IPS-20b (cell line): Measurements from ENCODE around the gene DDX27.

Experiments
- H3K27ac ChIP-seq: one replicate; pipeline ENCODE4 v1.5.1; 2013; ENCODE audit warnings: low read length
- H3K27me3 ChIP-seq: 2 replicates; pipeline ENCODE4 v1.6.1; 2013; ENCODE audit warnings: mild to moderate bottlenecking, low read length, inconsistent platforms; ENCODE audit not compliant: insufficient read depth
- H3K36me3 ChIP-seq: 2 replicates; pipeline ENCODE4 v1.6.1; 2013; ENCODE audit warnings: low read depth, mild to moderate bottlenecking, inconsistent platforms, low read length, moderate library complexity; ENCODE audit not compliant: insufficient read depth
- H3K4me1 ChIP-seq: 2 replicates; pipeline ENCODE4 v1.6.1; 2013; ENCODE audit warnings: mild to moderate bottlenecking, control low read depth, inconsistent platforms, low read length, moderate library complexity; ENCODE audit not compliant: insufficient read depth
- H3K4me3 ChIP-seq: 2 replicates; pipeline ENCODE4 v1.5.1; 2013; ENCODE audit warnings: mild to moderate bottlenecking, low read length, inconsistent platforms
- H3K9ac ChIP-seq: 2 replicates; pipeline ENCODE4 v1.6.1; 2013; ENCODE audit warnings: low read depth, mild to moderate bottlenecking, inconsistent platforms, low read length, moderate library complexity
- H3K9me3 ChIP-seq: 2 replicates; pipeline ENCODE4 v1.6.1; 2013; ENCODE audit warnings: mild to moderate bottlenecking, low read depth, low read length, inconsistent platforms; ENCODE audit not compliant: insufficient read depth

DDX27 gene

DNA sequence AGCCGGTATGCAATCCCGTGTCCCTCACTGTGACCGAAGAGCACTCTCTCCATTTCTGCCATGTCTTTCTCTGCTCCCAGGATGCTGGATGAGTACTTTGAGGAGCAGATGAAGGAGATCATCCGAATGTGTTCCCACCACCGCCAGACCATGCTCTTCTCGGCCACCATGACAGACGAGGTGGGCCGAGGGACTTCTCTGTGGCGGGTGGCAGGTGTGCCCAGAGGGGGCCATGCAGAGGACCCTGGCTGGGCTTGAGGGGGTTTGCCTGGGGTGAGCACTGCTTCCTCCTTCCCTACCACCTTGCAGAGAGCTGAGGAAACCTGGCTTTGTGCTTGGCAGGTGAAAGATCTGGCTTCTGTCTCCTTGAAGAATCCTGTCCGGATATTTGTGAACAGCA lies 14.0 kb downstream of the DDX27 start:
- Histone ChIP-seq H3K27me3 (no peaks in the 10 kb centered on the region), H3K4me3 (no peak overlapping the region), H3K36me3 (peaks cover 93% of the 10 kb centered on the region), H3K9ac (no peak overlapping the region), H3K4me1 (no peaks in the 10 kb centered on the region), H3K27ac (no peak overlapping the region), H3K9me3 (no peaks in the 10 kb centered on the region)

DNA sequence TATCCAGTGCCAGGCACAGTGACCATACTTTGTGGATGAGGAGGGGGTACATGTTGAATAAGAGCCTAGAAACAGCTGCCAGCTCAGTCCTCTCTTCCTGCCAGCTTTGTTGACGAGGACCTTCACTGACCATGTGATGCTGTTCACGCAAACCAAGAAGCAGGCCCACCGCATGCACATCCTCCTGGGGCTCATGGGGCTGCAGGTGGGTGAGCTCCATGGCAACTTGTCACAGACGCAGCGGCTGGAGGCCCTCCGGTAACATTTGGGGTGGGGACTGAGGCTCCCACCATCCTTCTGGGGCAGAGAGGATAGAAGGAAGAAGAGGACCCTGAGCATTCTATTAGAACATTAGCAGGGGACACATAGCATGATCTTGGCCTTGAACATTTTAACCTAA lies 15.6 kb downstream of the DDX27 start:
- Histone ChIP-seq H3K9ac (no peak overlapping the region), H3K4me3 (no peak overlapping the region), H3K27me3 (no peaks in the 10 kb centered on the region), H3K36me3 (peaks cover 94% of the 10 kb centered on the region), H3K4me1 (no peaks in the 10 kb centered on the region), H3K9me3 (no peaks in the 10 kb centered on the region), H3K27ac (no peak overlapping the region)

- Histone ChIP-seq H3K4me1 (no peaks in the 10 kb centered on the region), H3K9ac (no peak overlapping the region), H3K9me3 (no peaks in the 10 kb centered on the region), H3K27ac (no peak overlapping the region), H3K36me3 (peaks cover 94% of the 10 kb centered on the region), H3K4me3 (no peak overlapping the region), H3K27me3 (no peaks in the 10 kb centered on the region)
These were observed 17.1 kb downstream of the DDX27 start for GRCh38 chr20:49236301-49236700.

DNA sequence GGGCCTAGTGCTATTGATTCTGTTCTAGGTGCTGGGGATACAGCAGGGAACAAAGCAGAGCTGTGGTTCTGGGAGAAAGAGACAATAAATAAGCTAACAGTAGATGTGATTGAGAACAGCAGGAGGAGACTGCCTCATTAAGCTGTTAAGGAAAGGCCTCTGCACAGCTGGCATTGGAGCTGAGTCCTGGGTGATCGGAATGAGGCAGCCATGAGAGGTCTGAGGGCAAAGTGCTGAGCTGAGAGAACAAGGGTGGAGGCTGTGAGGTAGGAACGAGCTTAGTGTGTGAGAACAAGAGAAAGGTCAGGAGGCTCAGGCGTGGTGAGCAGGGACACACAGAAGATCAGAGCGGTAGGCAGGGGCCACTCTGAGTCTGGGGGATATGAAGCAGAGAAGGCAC lies 18.3 kb downstream of the DDX27 start:
- H3K36me3 ChIP-seq: peaks cover 97% of the 10 kb centered on the region

GRCh38 chr20:49245921-49246740 lies 26.9 kb downstream of the DDX27 start:
- H3K9ac ChIP-seq: no peak overlapping the region

More for the DNA sequence above, 18.3 kb downstream of the DDX27 start:
- Histone ChIP-seq H3K4me3 (no peak overlapping the region), H3K9ac (no peak overlapping the region), H3K9me3 (no peaks in the 10 kb centered on the region), H3K27me3 (no peaks in the 10 kb centered on the region), H3K4me1 (no peaks in the 10 kb centered on the region), H3K27ac (no peak overlapping the region)

DNA sequence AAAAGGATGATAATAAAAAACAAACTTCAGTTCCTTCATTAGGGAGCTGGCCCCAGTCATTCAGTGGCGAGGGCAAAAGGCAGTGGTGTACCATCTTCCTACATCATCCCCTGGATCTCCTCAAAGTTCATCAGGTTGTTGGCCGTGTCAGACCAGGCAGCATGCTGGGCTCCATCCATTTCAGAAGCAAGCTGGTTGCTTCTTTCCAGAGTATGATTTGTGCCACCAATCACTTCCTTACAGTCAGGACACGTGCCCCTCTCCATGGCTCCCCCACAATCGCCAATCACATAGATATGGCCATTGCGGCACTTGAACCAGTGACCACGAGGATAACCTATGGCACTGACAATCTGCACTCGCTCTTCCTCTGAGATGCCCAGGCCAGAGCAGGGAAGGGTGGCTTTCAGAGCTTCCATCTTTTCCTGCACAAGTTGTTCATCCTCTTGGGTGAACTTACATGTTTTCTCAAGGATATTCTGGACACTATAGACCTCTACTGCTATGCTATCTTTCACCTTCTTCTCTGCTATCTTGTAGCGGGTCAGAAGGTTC lies 28.0 kb downstream of the DDX27 start:
- H3K27me3 ChIP-seq: no peaks in the 10 kb centered on the region
- H3K36me3 ChIP-seq: peaks cover 92% of the 10 kb centered on the region
- H3K9ac ChIP-seq: no peak overlapping the region
- H3K4me3 ChIP-seq: no peak overlapping the region
- no peak overlapping the region for H3K27ac ChIP-seq
- H3K4me1 ChIP-seq: no peaks in the 10 kb centered on the region
- no peaks in the 10 kb centered on the region for H3K9me3 ChIP-seq

More at GRCh38 chr20:49245921-49246740, 26.9 kb downstream of the DDX27 start:
- Histone ChIP-seq H3K4me3 (no peak overlapping the region), H3K36me3 (peaks cover 92% of the 10 kb centered on the region), H3K27me3 (no peaks in the 10 kb centered on the region), H3K27ac (no peak overlapping the region), H3K4me1 (no peaks in the 10 kb centered on the region), H3K9me3 (no peaks in the 10 kb centered on the region)

DNA sequence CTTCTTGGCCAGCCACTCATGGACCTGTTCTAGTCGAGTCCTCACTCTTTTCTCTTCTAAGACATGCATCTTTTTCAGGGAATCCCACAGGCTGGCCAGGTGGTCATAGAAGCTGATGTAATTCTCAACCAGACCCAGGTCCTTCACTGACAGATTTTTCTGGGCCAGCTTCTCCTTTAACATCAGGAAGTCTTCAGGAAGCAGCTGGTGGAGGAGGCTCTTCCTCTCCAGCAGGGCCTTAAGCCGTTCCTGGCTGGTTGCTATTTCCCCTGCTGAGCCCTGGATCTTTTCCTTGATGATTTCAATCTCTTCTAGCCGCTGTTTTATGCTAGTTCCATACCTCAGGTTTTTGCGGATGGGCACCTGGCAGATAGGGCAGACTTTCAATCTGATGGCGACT lies 28.6 kb downstream of the DDX27 start:
- peaks cover 93% of the 10 kb centered on the region for H3K36me3 ChIP-seq
- H3K27ac ChIP-seq: no peak overlapping the region
- no peak overlapping the region for H3K9ac ChIP-seq
- no peaks in the 10 kb centered on the region for H3K9me3 ChIP-seq
- no peaks in the 10 kb centered on the region for H3K27me3 ChIP-seq
- H3K4me1 ChIP-seq: no peaks in the 10 kb centered on the region
- H3K4me3 ChIP-seq: no peak overlapping the region

GRCh38 chr20:49248301-49248700 lies 29.1 kb downstream of the DDX27 start:
- H3K27ac ChIP-seq: no peak overlapping the region
- peaks cover 93% of the 10 kb centered on the region for H3K36me3 ChIP-seq
- H3K4me1 ChIP-seq: no peaks in the 10 kb centered on the region
- no peak overlapping the region for H3K4me3 ChIP-seq
- no peak overlapping the region for H3K9ac ChIP-seq
- no peaks in the 10 kb centered on the region for H3K9me3 ChIP-seq
- H3K27me3 ChIP-seq: no peaks in the 10 kb centered on the region

- no peak overlapping the region for H3K9ac ChIP-seq
- H3K4me1 ChIP-seq: no peaks in the 10 kb centered on the region
- peaks cover 93% of the 10 kb centered on the region for H3K36me3 ChIP-seq
- H3K4me3 ChIP-seq: no peak overlapping the region
- H3K27ac ChIP-seq: no peak overlapping the region
- no peaks in the 10 kb centered on the region for H3K27me3 ChIP-seq
- H3K9me3 ChIP-seq: no peaks in the 10 kb centered on the region
These were observed 29.9 kb downstream of the DDX27 start for GRCh38 chr20:49248879-49249665.

GRCh38 chr20:49252556-49253350 lies 33.5 kb downstream of the DDX27 start:
- Histone ChIP-seq H3K9me3 (no peaks in the 10 kb centered on the region), H3K36me3 (peaks cover 97% of the 10 kb centered on the region), H3K27me3 (no peaks in the 10 kb centered on the region)

DNA sequence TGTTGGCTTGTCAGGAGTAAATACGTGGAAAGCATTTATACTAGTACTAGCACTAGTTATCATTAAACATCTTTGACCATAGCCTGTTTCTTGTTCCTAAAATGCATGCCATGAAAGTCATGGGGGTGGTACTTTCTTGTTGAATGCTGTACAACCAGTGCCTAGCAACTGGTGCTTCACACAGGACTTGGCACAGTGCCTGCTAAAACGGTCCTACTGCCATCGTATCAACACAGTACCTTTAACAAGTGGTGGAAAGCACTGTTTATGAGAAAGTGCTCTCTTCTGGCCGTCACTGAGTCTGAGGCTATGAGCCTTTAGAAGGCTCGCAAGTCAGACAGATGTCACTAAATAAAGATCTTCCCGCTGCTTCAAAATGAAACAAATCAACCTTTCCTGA lies 37.0 kb downstream of the DDX27 start:
- no peaks in the 10 kb centered on the region for H3K9me3 ChIP-seq
- no peak overlapping the region for H3K9ac ChIP-seq
- H3K36me3 ChIP-seq: peaks cover 92% of the 10 kb centered on the region
- no peaks in the 10 kb centered on the region for H3K4me1 ChIP-seq
- H3K27me3 ChIP-seq: no peaks in the 10 kb centered on the region
- H3K4me3 ChIP-seq: no peak overlapping the region
- H3K27ac ChIP-seq: no peak overlapping the region

More at GRCh38 chr20:49252556-49253350, 33.5 kb downstream of the DDX27 start:
- no peak overlapping the region for H3K9ac ChIP-seq
- no peaks in the 10 kb centered on the region for H3K4me1 ChIP-seq
- no peak overlapping the region for H3K27ac ChIP-seq
- H3K4me3 ChIP-seq: no peak overlapping the region
